Endothelial cell of umbilical vein (primary cell): ENCODE measurements around the gene DDA1.

Experiments
- EZH2 ChIP-seq: IDR thresholded peaks from 2 replicates; pipeline ENCODE4 v1.6.1; 2012; ENCODE audit warnings: borderline replicate concordance, low read depth, mild to moderate bottlenecking, moderate library complexity, low read length, inconsistent platforms; ENCODE audit not compliant: severe bottlenecking
- FOS ChIP-seq: IDR thresholded peaks from 2 replicates; pipeline ENCODE4 v1.6.1; 2011; ENCODE audit warnings: mild to moderate bottlenecking, low read length, moderate library complexity, borderline replicate concordance; ENCODE audit not compliant: insufficient read depth
- GATA2 ChIP-seq: IDR thresholded peaks from 2 replicates; pipeline ENCODE4 v1.7.0; 2011; ENCODE audit warnings: low read depth, mild to moderate bottlenecking, moderate library complexity, mixed read lengths, low read length; ENCODE audit not compliant: insufficient read length, insufficient read depth
- JUN ChIP-seq: IDR thresholded peaks from 2 replicates; pipeline ENCODE4 v1.6.1; 2011; ENCODE audit warnings: borderline replicate concordance, low read depth; ENCODE audit not compliant: insufficient read length, insufficient read depth
- MYC ChIP-seq: IDR thresholded peaks from one replicate; pipeline ENCODE4 v1.6.1; 2011; ENCODE audit warnings: mild to moderate bottlenecking, low read depth, low read length
- POLR2A ChIP-seq: IDR thresholded peaks from 2 replicates; pipeline ENCODE4 v1.6.1; 2012; ENCODE audit warnings: low read depth, mild to moderate bottlenecking, control low read depth, low read length
- POLR2AphosphoS5 ChIP-seq: IDR thresholded peaks from 2 replicates; pipeline ENCODE4 v1.6.1; 2012; ENCODE audit warnings: low read depth, mild to moderate bottlenecking, control low read depth, low read length, moderate library complexity; ENCODE audit not compliant: insufficient read depth
- TF ChIP-seq, protein P1 (sequence below), 2 donors: IDR thresholded peaks; 1 replicate in 1 of 2; 2 replicates in 1 of 2; pipeline ENCODE4 v1.5.1; 2011; ENCODE audit warnings: low read length in 2 of 2, mild to moderate bottlenecking in 2 of 2, moderate library complexity in 2 of 2, control low read depth in 1 of 2, inconsistent platforms in 1 of 2, low read depth in 1 of 2; ENCODE audit not compliant: insufficient read depth in 1 of 2; ENCODE audit errors: extremely low read depth in 1 of 2
- TF ChIP-seq, protein P2 (sequence below): IDR thresholded peaks from 2 replicates; pipeline ENCODE4 v1.6.1; 2011; ENCODE audit not compliant: insufficient read depth, insufficient read length

- TF ChIP-seq, protein P1, sequence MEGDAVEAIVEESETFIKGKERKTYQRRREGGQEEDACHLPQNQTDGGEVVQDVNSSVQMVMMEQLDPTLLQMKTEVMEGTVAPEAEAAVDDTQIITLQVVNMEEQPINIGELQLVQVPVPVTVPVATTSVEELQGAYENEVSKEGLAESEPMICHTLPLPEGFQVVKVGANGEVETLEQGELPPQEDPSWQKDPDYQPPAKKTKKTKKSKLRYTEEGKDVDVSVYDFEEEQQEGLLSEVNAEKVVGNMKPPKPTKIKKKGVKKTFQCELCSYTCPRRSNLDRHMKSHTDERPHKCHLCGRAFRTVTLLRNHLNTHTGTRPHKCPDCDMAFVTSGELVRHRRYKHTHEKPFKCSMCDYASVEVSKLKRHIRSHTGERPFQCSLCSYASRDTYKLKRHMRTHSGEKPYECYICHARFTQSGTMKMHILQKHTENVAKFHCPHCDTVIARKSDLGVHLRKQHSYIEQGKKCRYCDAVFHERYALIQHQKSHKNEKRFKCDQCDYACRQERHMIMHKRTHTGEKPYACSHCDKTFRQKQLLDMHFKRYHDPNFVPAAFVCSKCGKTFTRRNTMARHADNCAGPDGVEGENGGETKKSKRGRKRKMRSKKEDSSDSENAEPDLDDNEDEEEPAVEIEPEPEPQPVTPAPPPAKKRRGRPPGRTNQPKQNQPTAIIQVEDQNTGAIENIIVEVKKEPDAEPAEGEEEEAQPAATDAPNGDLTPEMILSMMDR (IDR thresholded peaks at IDR 0.05; ENCODE audit: extremely low read depth in 1 of 2, insufficient read depth in 1 of 2, low read depth in 1 of 2, low read length in 2 of 2) = no peak
- no peak for TF ChIP-seq EZH2
- no peak for TF ChIP-seq POLR2A
- no peak for TF ChIP-seq JUN
- no peak for TF ChIP-seq POLR2AphosphoS5
- TF ChIP-seq FOS = no peak
- TF ChIP-seq, protein P2, sequence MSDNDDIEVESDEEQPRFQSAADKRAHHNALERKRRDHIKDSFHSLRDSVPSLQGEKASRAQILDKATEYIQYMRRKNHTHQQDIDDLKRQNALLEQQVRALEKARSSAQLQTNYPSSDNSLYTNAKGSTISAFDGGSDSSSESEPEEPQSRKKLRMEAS = no peak
- no peak for TF ChIP-seq MYC
- no peak for TF ChIP-seq GATA2
Measured at GRCh38 chr19:17340871-17341357, 31.6 kb downstream of the DDA1 start.
